M059J (cell line): ENCODE data around the gene CRYBG1. TPM values are rescaled to one million over a fixed set of nuclear protein-coding genes. Genes with fewer than 3 reads are reported as not detected.
A peak's percentile ranks its signal among the peaks of the same experiment; 100 is the strongest.

Experiments
- DNase-seq: peaks from one replicate; pipeline ENCODE4 v3.0.0-alpha.2; 2012; ENCODE audit warnings: low read depth
- total RNA-seq: library from RNA; depleted of rRNA; stranded (reverse); fragments of >200 nt; shearing (Covaris generic); gene quantifications from 2 replicates; pipeline ENCODE4 v1.2.3, GENCODE V29; 2014; rRNA removed

The CRYBG1 gene
- total RNA-seq: 18.9 and 23.7 TPM in 2 replicates

GRCh38 chr6:106360410-106360988 lies at the start of gene CRYBG1:
Gene CRYBG1 (plus strand): TSS chr6:106360717. CDS start chr6:106360909, 192 bp downstream.
- peak; percentile 58 for DNase-seq

- peak; percentile 78 for DNase-seq
Measured at GRCh38 chr6:106315765-106316374, 44.6 kb upstream of the CRYBG1 start.

GRCh38 chr6:106316375-106316766 lies 44.1 kb upstream of the CRYBG1 start:
- no peak for DNase-seq

GRCh38 chr6:106318061-106318460 lies 42.5 kb upstream of the CRYBG1 start:
- no peak for DNase-seq

GRCh38 chr6:106318851-106319250 lies 41.7 kb upstream of the CRYBG1 start:
- DNase-seq: peak; percentile 21

- no peak for DNase-seq
Measured at GRCh38 chr6:106321940-106322339, 38.6 kb upstream of the CRYBG1 start.

GRCh38 chr6:106324726-106325335 lies 35.7 kb upstream of the CRYBG1 start:
- peak; percentile 42 for DNase-seq

GRCh38 chr6:106325336-106326178 lies 35.0 kb upstream of the CRYBG1 start, which contains the start of gene ATG5:
Gene ATG5 (minus strand): TSS chr6:106325760. CDS start chr6:106316208, 9,552 bp downstream.
- peak; percentile 99 for DNase-seq

- peak; percentile 59 for DNase-seq
Measured at GRCh38 chr6:106334646-106335448, 25.7 kb upstream of the CRYBG1 start.

- DNase-seq: peak; percentile 94
Measured at GRCh38 chr6:106339334-106340029, 21.0 kb upstream of the CRYBG1 start.

- DNase-seq: no peak
Measured at GRCh38 chr6:106347219-106347618, 13.3 kb upstream of the CRYBG1 start.

GRCh38 chr6:106356378-106356777 lies 4.1 kb upstream of the CRYBG1 start:
- peak; percentile 23 for DNase-seq

GRCh38 chr6:106359959-106360409 lies 533 bp upstream of the CRYBG1 start:
- no peak for DNase-seq

GRCh38 chr6:106360989-106361430 lies 493 bp downstream of the CRYBG1 start:
- DNase-seq: no peak

- DNase-seq: peak; percentile 59
Measured at GRCh38 chr6:106363401-106364138, 3.1 kb downstream of the CRYBG1 start.

- no peak for DNase-seq
Measured at GRCh38 chr6:106369739-106370138, 9.2 kb downstream of the CRYBG1 start.

- DNase-seq: peak; percentile 76
Measured at GRCh38 chr6:106370639-106371038, 10.1 kb downstream of the CRYBG1 start.

- no peak for DNase-seq
Measured at GRCh38 chr6:106372838-106373501, 12.5 kb downstream of the CRYBG1 start.
